ENCODE data around the gene MARF1. TPM values are rescaled to one million over a fixed set of nuclear protein-coding genes. Genes with fewer than 3 reads are reported as not detected.
"Not testable (repeated sequence)": the region's sequence is repeated elsewhere in the genome, so short reads cannot be mapped to it uniquely, and the experiment has no call there.

Gene MARF1
- total RNA-seq, 8 experiments from 2014 or later: 14.4 to 49.9 (median 23.2) TPM

DNA sequence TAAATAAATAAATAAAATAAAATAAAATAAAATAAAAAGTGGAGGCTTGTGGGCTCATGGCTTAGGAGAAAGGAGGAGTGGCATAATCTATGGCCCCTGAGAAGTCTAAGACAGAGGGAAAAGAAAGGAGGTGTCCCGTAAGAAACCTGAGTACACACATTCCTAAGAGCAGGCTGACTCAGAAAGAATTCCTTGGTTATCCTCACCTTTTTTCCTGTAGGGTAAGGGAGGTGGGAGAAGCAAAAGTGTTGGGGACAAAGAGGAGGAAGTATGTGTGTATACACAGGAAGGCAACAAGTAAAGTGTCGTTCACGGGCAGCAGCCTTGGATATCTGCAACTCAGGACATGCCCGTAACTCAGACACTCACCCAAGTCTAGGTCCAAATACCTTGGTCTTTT is 29.3 kb downstream of the MARF1 start:
- Histone ChIP-seq H3K4me1 (replicated peaks in 1 of 2) (no peaks in the 10 kb centered on the region), H3K4me3 (no peak overlapping the region), H3K27ac (no peak overlapping the region)
- in situ Hi-C loops (cut with MboI; ENCODE audit: low pct_unique_long_range_greater_than_20kb in 2 of 9, low sequenced_read_pairs in 9 of 9, unreplicated experiment in 9 of 9): loop anchor here in 1 of 9 experiments (25.0 kb wide), 1 partner anchor 99 kb away; no protein-coding TSS in a partner anchor
- ATAC-seq (replicated peaks in 6 of 8): no peak
- 76 to 100% (median 97%) methylated on average over 1 to 4 of the region's 4 CpGs; no CpG with 5 or more reads in 1 of the 10 experiments for WGBS, 10 experiments

DNA sequence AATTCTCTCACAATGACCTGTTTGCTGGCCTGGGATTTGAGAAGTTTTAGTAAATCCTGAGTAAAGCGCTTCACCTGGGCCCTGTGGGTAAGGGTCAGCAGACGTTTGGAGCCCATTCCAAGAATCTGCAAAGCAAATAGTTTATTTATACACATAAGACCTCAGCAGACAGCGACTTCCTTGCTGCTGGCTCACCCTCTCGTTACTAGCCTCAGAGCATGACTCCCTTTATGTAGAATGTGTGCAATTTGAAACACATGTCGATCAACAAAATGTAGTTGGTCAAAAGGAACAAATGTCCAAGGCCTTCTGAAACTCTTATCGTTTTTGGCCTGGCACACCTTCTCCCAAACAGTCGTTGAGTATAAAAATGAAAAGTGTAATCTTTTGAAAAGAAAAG is 31.3 kb downstream of the MARF1 start:
- WGBS, 10 experiments: 63 to 100% (median 90%) methylated on average over 1 to 7 of the region's 7 CpGs; no CpG with 5 or more reads in 2 of the 10 experiments

DNA sequence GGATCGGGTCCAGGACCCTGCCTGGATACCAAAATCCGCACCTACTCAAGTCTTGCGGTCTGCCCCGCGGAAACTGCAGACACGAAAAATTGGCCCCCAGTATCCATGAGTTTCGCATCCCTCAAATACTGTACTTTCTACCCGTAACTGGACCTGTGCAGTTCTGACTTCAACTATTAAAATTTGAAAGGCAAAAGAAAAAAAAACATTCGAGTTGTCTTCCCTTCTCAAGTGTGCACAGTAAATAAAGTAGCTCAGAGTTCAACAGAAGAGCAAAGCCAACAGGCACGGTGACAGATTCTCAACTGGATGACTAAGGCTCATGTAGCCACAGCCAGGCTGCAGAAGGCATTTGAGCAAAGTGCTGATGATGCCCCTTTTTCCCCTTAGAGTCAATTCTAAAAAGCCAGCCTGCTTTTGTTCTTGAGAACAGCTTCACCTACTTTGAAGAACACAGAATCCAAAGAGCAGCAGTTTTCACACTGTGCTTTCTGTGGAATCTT is 32.5 kb downstream of the MARF1 start:
- H3K4me3 ChIP-seq: no peak overlapping the region
- H3K4me1 ChIP-seq (replicated peaks in 1 of 2): peaks cover 0 to 5% of the 10 kb centered on the region in 2 donors
- 41 to 100% (median 94%) methylated on average over 1 to 9 of the region's 10 CpGs for WGBS, 10 experiments
- no peak for ATAC-seq (replicated peaks in 6 of 8)
- H3K27ac ChIP-seq: no peak overlapping the region
- in situ Hi-C loops (cut with MboI; ENCODE audit: low pct_unique_long_range_greater_than_20kb in 2 of 9, low sequenced_read_pairs in 9 of 9, unreplicated experiment in 9 of 9): loop anchor here in 1 of 9 experiments (25.0 kb wide), 1 partner anchor 102 kb away; no protein-coding TSS in a partner anchor

More for the DNA sequence above, 31.3 kb downstream of the MARF1 start:
- H3K27ac ChIP-seq: no peak overlapping the region
- H3K4me1 ChIP-seq (replicated peaks in 1 of 2): no peaks in the 10 kb centered on the region
- in situ Hi-C loops (cut with MboI; ENCODE audit: low pct_unique_long_range_greater_than_20kb in 2 of 9, low sequenced_read_pairs in 9 of 9, unreplicated experiment in 9 of 9): loop anchor here in 1 of 9 experiments (25.0 kb wide), 1 partner anchor 101 kb away; no protein-coding TSS in a partner anchor
- no peak overlapping the region for H3K4me3 ChIP-seq
- ATAC-seq (replicated peaks in 6 of 8): no peak

DNA sequence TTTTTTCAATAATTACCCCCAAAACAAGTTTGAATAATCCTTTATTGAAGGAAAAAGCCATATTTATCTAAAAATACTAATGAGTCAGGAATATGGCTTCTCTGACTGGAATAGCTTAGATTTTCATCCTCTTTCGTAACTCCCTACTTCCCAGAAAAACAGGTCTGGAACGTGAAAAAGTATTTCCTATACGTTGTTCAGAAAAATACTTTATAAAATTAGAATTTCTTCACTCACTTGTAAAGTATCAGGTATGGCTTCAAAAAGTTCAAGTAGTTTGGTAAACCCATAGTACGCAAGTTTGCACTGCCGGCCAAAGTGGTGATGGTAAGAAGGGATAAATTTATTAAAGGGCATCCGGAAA is 33.7 kb downstream of the MARF1 start:
- H3K27ac ChIP-seq: no peak overlapping the region
- whole genome bisulfite sequencing, 10 experiments: 57 to 100% (median 96%) methylated on average over 2 to 6 of the region's 6 CpGs
- in situ Hi-C loops (cut with MboI; ENCODE audit: low pct_unique_long_range_greater_than_20kb in 2 of 9, low sequenced_read_pairs in 9 of 9, unreplicated experiment in 9 of 9): loop anchor here in 1 of 9 experiments (25.0 kb wide), 1 partner anchor 103 kb away; no protein-coding TSS in a partner anchor
- no peak overlapping the region for H3K4me3 ChIP-seq
- peaks cover 0 to 7% of the 10 kb centered on the region in 2 donors for H3K4me1 ChIP-seq (replicated peaks in 1 of 2)
- ATAC-seq (replicated peaks in 6 of 8): no peak

DNA sequence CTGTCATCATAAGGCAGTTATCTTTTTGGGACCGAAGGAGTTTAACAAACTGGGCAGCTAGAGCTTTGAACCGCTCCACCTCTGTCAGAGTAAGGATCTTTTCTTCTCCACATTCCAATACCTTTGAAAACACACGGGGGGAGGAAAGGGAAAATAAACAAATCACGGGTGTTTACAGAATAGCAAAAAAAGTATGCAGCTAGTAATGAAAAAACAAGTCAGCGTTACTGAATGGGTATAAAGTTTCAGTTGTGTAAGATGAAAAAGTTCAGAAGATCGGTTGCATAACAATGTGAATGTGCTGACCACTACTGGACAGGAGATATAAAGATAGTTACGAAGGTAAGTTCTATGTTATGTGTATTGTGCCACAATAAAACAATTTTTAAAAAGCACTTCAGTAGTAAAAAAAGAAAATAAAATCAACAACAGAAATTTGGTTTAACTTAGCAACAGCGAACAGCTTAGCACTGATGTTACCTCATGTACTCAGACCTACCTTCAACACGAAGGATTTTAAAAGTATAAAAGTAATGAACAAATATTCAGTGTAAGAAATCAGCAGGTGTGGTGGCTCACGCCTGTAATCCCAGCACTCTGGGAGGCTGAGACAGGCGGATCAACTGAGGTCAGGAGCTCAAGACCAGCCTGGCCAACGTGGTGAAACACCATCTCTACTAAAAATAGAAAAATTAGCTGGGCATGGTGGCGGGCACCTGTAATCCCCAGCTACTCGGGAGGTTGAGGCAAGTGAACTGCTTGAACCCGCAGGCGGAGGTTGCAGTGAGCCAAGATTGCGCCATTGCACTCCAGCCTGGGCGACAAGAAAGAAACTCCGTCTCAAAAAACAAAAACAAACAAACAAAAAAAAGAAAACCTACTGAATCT is 34.3 kb downstream of the MARF1 start:
- in situ Hi-C loops (cut with MboI; ENCODE audit: low pct_unique_long_range_greater_than_20kb in 2 of 9, low sequenced_read_pairs in 9 of 9, unreplicated experiment in 9 of 9): loop anchor here in 1 of 9 experiments (25.0 kb wide), 1 partner anchor 104 kb away; no protein-coding TSS in a partner anchor

DNA sequence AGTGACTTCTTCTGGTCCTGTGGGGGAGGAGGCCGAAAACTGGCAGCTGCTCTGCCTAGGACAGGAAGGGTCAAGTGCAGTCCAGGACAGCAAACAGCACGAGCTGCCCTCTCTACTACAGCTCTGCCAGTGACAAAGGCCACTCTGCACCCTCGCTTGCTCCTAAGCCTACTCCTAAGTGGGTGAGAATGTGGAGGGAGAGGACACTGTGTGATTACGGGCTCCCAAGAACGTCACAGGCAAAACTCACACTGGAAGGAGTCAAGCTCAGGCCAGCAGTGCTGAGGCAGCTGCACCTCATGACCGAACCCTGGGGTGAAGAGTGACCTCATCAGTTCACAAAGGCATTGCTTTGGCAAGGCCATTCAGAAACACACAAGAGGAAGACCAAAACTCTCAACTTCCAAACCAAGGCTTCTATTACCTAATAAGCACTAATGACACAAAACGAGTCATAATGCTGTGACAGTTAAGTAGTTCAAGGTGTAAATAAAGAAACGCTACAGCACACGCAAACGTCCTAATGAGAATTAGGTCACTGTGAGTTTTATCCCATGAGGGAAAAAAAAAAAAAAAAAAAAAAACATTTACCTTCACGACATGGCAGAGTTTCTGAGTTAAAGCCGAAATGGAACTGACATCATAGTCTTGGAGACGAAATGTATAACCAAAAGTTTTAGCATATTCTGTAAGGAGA is 35.1 kb downstream of the MARF1 start:
- peak in 3 of 8 experiments; percentile 25 to 67 (median 64) for ATAC-seq (replicated peaks in 6 of 8)
- 65 to 97% (median 82%) methylated on average over 4 to 10 of the region's 13 CpGs for WGBS, 10 experiments
- H3K4me1 ChIP-seq (replicated peaks in 1 of 2): peaks cover 0 to 7% of the 10 kb centered on the region in 2 donors
- no peak overlapping the region for H3K4me3 ChIP-seq
- H3K27ac ChIP-seq: no peak overlapping the region
- in situ Hi-C loops (cut with MboI; ENCODE audit: low pct_unique_long_range_greater_than_20kb in 2 of 9, low sequenced_read_pairs in 9 of 9, unreplicated experiment in 9 of 9): loop anchor here in 1 of 9 experiments (25.0 kb wide), 1 partner anchor 104 kb away; no protein-coding TSS in a partner anchor

More for the DNA sequence above, 34.3 kb downstream of the MARF1 start:
- no peak for ATAC-seq (replicated peaks in 6 of 8)
- 74 to 98% (median 90%) methylated on average over 8 to 19 of the region's 19 CpGs for WGBS, 10 experiments
- Histone ChIP-seq H3K27ac (no peak overlapping the region), H3K4me3 (no peak overlapping the region), H3K4me1 (replicated peaks in 1 of 2) (peaks cover 0 to 7% of the 10 kb centered on the region in 2 donors)

DNA sequence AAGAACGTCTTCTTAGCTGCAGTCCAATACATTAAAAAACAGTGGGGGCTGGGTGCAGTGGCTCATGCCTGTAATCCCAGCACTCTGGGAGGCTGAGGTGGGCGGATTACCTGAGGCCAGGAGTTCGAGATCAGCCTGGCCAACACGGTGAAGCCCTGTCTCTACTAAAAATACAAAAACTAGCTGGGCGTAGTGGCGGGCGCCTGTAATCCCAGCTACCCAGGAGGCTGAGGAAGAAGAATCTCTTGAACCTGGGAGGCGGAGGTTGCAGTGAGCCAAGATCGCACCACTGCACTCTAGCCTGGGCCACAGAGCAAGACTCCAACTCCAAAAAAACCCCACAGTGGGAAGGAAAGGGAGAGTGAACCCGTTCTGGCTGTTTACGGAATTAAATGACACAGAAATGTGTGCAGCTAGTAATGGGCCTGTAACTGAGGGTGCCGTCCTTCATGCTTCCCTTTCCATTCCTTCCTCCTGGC is 35.7 kb downstream of the MARF1 start:
- not testable (repeated sequence) for H3K27ac ChIP-seq; ATAC-seq (replicated peaks in 6 of 8); H3K4me3 ChIP-seq; H3K4me1 ChIP-seq (replicated peaks in 1 of 2)
- in situ Hi-C loops (cut with MboI; ENCODE audit: low pct_unique_long_range_greater_than_20kb in 2 of 9, low sequenced_read_pairs in 9 of 9, unreplicated experiment in 9 of 9): loop anchor here in 1 of 9 experiments (25.0 kb wide), 1 partner anchor 105 kb away; no protein-coding TSS in a partner anchor
- WGBS, 10 experiments: 86 to 100% (median 95%) methylated on average over 1 to 11 of the region's 12 CpGs; no CpG with 5 or more reads in 5 of the 10 experiments

DNA sequence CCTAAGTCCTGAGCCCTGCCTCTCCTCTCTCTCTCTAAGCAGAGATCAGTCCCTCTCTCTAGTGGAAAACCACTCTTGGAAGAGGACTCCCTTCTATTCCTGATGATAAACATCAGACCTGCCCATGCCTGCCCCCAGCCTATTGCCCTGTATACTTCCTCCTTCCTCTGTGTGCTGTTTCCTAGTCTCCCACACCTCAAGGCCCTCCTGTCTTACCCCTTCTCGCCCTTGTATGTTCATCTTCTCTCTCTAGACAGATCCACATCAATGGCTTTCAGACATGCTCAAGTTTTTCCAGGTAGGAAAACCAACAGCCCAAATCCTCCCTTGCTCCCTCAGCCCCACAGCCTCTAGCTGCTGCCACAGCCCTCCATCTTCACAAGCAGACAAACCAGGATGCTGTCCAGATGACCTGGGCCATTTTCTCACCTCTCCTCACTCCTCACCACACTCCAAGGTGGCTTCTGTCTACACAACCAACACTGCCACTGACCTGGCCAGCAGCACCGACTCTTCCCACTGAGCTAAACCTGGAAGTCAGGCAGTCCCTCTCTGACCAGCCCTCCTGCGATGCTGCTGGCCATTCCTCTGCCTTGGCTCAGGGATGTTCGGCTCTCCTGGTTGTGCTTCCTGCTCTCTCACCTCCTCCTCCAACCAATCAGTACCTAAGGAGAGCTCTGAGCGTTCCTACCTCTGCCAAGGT is 36.3 kb downstream of the MARF1 start:
- Histone ChIP-seq H3K4me1 (replicated peaks in 1 of 2) (peaks cover 0 to 7% of the 10 kb centered on the region in 2 donors), H3K4me3 (no peak overlapping the region), H3K27ac (no peak overlapping the region)
- no peak for ATAC-seq (replicated peaks in 6 of 8)
- 79 to 100% (median 96%) methylated on average over 1 to 4 of the region's 5 CpGs; no CpG with 5 or more reads in 4 of the 10 experiments for WGBS, 10 experiments
- in situ Hi-C loops (cut with MboI; ENCODE audit: low pct_unique_long_range_greater_than_20kb in 2 of 9, low sequenced_read_pairs in 9 of 9, unreplicated experiment in 9 of 9): loop anchor here in 1 of 9 experiments (25.0 kb wide), 1 partner anchor 106 kb away; no protein-coding TSS in a partner anchor

- peak in 5 of 8 experiments; percentile 67 to 76 (median 71) for ATAC-seq (replicated peaks in 6 of 8)
- whole genome bisulfite sequencing, 10 experiments: 79 to 100% (median 89%) methylated on average over 3 to 8 of the region's 13 CpGs; no CpG with 5 or more reads in 3 of the 10 experiments
- peaks cover 0 to 7% of the 10 kb centered on the region in 2 donors for H3K4me1 ChIP-seq (replicated peaks in 1 of 2)
- in situ Hi-C loops (cut with MboI; ENCODE audit: low pct_unique_long_range_greater_than_20kb in 2 of 9, low sequenced_read_pairs in 9 of 9, unreplicated experiment in 9 of 9): loop anchor here in 1 of 9 experiments (25.0 kb wide), 1 partner anchor 106 kb away; no protein-coding TSS in a partner anchor
- no peak overlapping the region for H3K4me3 ChIP-seq
- H3K27ac ChIP-seq: peak overlapping the region in 1 of 2 donors; percentile 64
These were observed 37.0 kb downstream of the MARF1 start for GRCh38 chr16:15605839-15606517.

- no peak overlapping the region for H3K27ac ChIP-seq
- in situ Hi-C loops (cut with MboI; ENCODE audit: low pct_unique_long_range_greater_than_20kb in 2 of 9, low sequenced_read_pairs in 9 of 9, unreplicated experiment in 9 of 9): loop anchor here in 1 of 9 experiments (25.0 kb wide), 1 partner anchor 108 kb away; no protein-coding TSS in a partner anchor
- H3K4me3 ChIP-seq: no peak overlapping the region
- ATAC-seq (replicated peaks in 6 of 8): peak in 2 of 8 experiments; percentile 58 to 61
- H3K4me1 ChIP-seq (replicated peaks in 1 of 2): peaks cover 0 to 7% of the 10 kb centered on the region in 2 donors
- 20 to 96% (median 87%) methylated on average over 1 to 11 of the region's 14 CpGs; no CpG with 5 or more reads in 4 of the 10 experiments for WGBS, 10 experiments
These were observed 38.2 kb downstream of the MARF1 start for GRCh38 chr16:15604460-15605440.

Data from motor neuron (in vitro differentiated cells).